GM23338 (cell line): Measurements from ENCODE around the gene SHCBP1L. TPM values are rescaled to one million over a fixed set of nuclear protein-coding genes. Genes with fewer than 3 reads are reported as not detected.

Experiments used
- ATAC-seq: fragments of 200-7000 bp; cut with Tn5 transposase; 3 replicates; pipeline ENCODE4 v1.9.1; 2020
- DNase-seq: peaks from one replicate; pipeline ENCODE4 v3.0.0-alpha.2; 2015; ENCODE audit warnings: low spot score
- H2AFZ ChIP-seq: fragments of 200-600 bp; sonication (generic); 2 replicates; pipeline ENCODE4 v1.8.0; 2016; ENCODE audit warnings: antibody characterized with exemption, mild to moderate bottlenecking, moderate library complexity
- H3F3A ChIP-seq: fragments of 200-600 bp; sonication (generic); replicated peaks from 2 replicates; pipeline ENCODE4 v1.8.0; 2017; ENCODE audit warnings: antibody characterized with exemption, mixed run types, low read depth
- H3K27ac ChIP-seq: fragments of 200-600 bp; sonication (generic); 2 replicates; pipeline ENCODE4 v1.6.1; 2016; ENCODE audit warnings: low read depth
- H3K27me3 ChIP-seq: fragments of 200-600 bp; sonication (generic); 2 replicates; pipeline ENCODE4 v1.8.0; 2016; ENCODE audit warnings: mild to moderate bottlenecking, mixed run types, moderate library complexity; ENCODE audit not compliant: insufficient read depth
- H3K36me3 ChIP-seq: fragments of 200-600 bp; sonication (generic); 2 replicates; pipeline ENCODE4 v1.8.0; 2016; ENCODE audit warnings: mild to moderate bottlenecking; ENCODE audit not compliant: insufficient read depth
- H3K4me1 ChIP-seq: fragments of 200-600 bp; sonication (generic); 2 replicates; pipeline ENCODE4 v1.8.0; 2016; ENCODE audit warnings: mild to moderate bottlenecking, moderate library complexity; ENCODE audit not compliant: insufficient read depth
- H3K4me2 ChIP-seq: fragments of 200-600 bp; sonication (generic); 2 replicates; pipeline ENCODE4 v1.7.1; 2017; ENCODE audit warnings: mixed run types
- H3K4me3 ChIP-seq: fragments of 200-600 bp; sonication (generic); 2 replicates; pipeline ENCODE4 v1.6.1; 2016; ENCODE audit warnings: mixed run types
- H3K79me2 ChIP-seq: fragments of 200-600 bp; sonication (generic); replicated peaks from 2 replicates; pipeline ENCODE4 v1.8.0; 2017; ENCODE audit warnings: mild to moderate bottlenecking; ENCODE audit not compliant: insufficient read depth
- H3K9me2 ChIP-seq: fragments of 200-600 bp; sonication (generic); 2 replicates; pipeline ENCODE4 v1.8.0; 2017; ENCODE audit not compliant: insufficient read depth
- H4K20me1 ChIP-seq: fragments of 200-600 bp; sonication (generic); replicated peaks from 2 replicates; pipeline ENCODE4 v1.8.0; 2017; ENCODE audit warnings: mild to moderate bottlenecking; ENCODE audit not compliant: insufficient read depth
- H3K27ac Mint-ChIP-seq: 2 replicates; pipeline ENCODE4 v1.8.0; 2020; ENCODE audit warnings: inconsistent platforms, mild to moderate bottlenecking, moderate library complexity, mixed read lengths
- H3K27me3 Mint-ChIP-seq: 3 replicates; pipeline ENCODE4 v1.8.0; 2022; ENCODE audit warnings: low read depth, mild to moderate bottlenecking, moderate library complexity, mixed read lengths, inconsistent platforms; ENCODE audit not compliant: insufficient read depth, poor library complexity
- H3K36me3 Mint-ChIP-seq: 3 replicates; pipeline ENCODE4 v1.8.0; 2021; ENCODE audit warnings: low read depth, mild to moderate bottlenecking, inconsistent platforms, moderate library complexity, mixed read lengths
- H3K4me1 Mint-ChIP-seq: 3 replicates; pipeline ENCODE4 v1.8.0; 2020; ENCODE audit warnings: mild to moderate bottlenecking, inconsistent platforms, mixed read lengths
- H3K4me3 Mint-ChIP-seq: 3 replicates; pipeline ENCODE4 v1.8.0; 2021; ENCODE audit warnings: moderate library complexity, mild to moderate bottlenecking, inconsistent platforms, mixed read lengths
- H3K9me3 Mint-ChIP-seq: 3 replicates; pipeline ENCODE4 v1.8.0; 2020; ENCODE audit warnings: moderate library complexity, mild to moderate bottlenecking, inconsistent platforms, mixed read lengths
- CREB1 ChIP-seq: fragments of 250-450 bp; sonication (Bioruptor Pico); IDR thresholded peaks from 2 replicates; pipeline ENCODE4 v1.5.0; 2020; ENCODE audit warnings: low read depth, mild to moderate bottlenecking, moderate library complexity
- CTCF ChIP-seq, 2 experiments: fragments of 200-600 bp in 1 of 2; sonication (generic) in 1 of 2; conservative IDR thresholded peaks; 2 replicates each; pipeline versions ENCODE4 v1.5.1 to v1.6.1; 2016 to 2017; ENCODE audit warnings: antibody characterized with exemption in 2 of 2, low read depth in 2 of 2, mild to moderate bottlenecking in 2 of 2, moderate library complexity in 1 of 2
- ETS1 ChIP-seq: IDR thresholded peaks from 2 replicates; pipeline ENCODE4 v1.6.1; 2016; ENCODE audit warnings: antibody characterized with exemption
- EZH2 ChIP-seq: fragments of 200-600 bp; sonication (generic); IDR thresholded peaks from one replicate; pipeline ENCODE4 v1.8.0; 2017; ENCODE audit warnings: antibody characterized with exemption, mild to moderate bottlenecking, low read depth; ENCODE audit not compliant: unreplicated experiment
- EZH2phosphoT487 ChIP-seq: fragments of 200-600 bp; sonication (generic); IDR thresholded peaks from one replicate; pipeline ENCODE4 v1.8.1; 2018; ENCODE audit warnings: antibody characterized with exemption; ENCODE audit not compliant: unreplicated experiment
- NANOG ChIP-seq: IDR thresholded peaks from 2 replicates; pipeline ENCODE4 v1.6.1; 2016; ENCODE audit warnings: antibody characterized with exemption, borderline replicate concordance
- POLR2AphosphoS5 ChIP-seq: IDR thresholded peaks from 2 replicates; pipeline ENCODE4 v1.6.1; 2016; ENCODE audit warnings: antibody characterized with exemption, low read depth
- REST ChIP-seq: IDR thresholded peaks from one replicate; pipeline ENCODE4 v1.6.1; 2018; ENCODE audit warnings: antibody characterized with exemption; ENCODE audit not compliant: unreplicated experiment
- STAT1 ChIP-seq: IDR thresholded peaks from one replicate; pipeline ENCODE4 v1.6.1; 2016; ENCODE audit warnings: antibody characterized with exemption; ENCODE audit not compliant: unreplicated experiment
- ZNF462 ChIP-seq: fragments of 250-450 bp; sonication (Bioruptor Pico); IDR thresholded peaks from 2 replicates; pipeline ENCODE4 v1.5.0; 2020; ENCODE audit warnings: mild to moderate bottlenecking, moderate library complexity
- polyA plus RNA-seq: library from polyadenylated mRNA; unstranded; fragments of >200 nt; fragmentation: Nextera tagmentation; extraction: Ambion mirVana; gene quantifications from 2 replicates; pipeline ENCODE4 v1.2.1, GENCODE V29; 2016
- total RNA-seq: library from RNA; depleted of rRNA; stranded (reverse); fragments of >200 nt; shearing (Covaris generic); gene quantifications from 2 replicates; pipeline ENCODE4 v1.2.3, GENCODE V29; 2014

Gene SHCBP1L
- total and polyA plus RNA-seq, 2 experiments from 2014 or later = not detected

GRCh38 chr1:182913401-182913800 is 39.6 kb downstream of the SHCBP1L start:
- Mint-ChIP-seq H3K36me3 (peaks cover 9% of the 10 kb centered on the region; the same call in 2 of the 3 replicates), H3K4me3 (no peak overlapping the region), H3K9me3 (peaks cover 9% of the 10 kb centered on the region; the same call in 1 of the 3 replicates), H3K4me1 (peaks cover 15% of the 10 kb centered on the region), H3K27me3 (no peaks in the 10 kb centered on the region), H3K27ac (no peak overlapping the region)
- Histone ChIP-seq H3K27me3 (no peaks in the 10 kb centered on the region), H3K4me1 (peaks cover 14% of the 10 kb centered on the region; the same call in 1 of the 2 replicates), H3K79me2 (no peaks in the 10 kb centered on the region), H3F3A (no peaks in the 10 kb centered on the region), H3K36me3 (no peaks in the 10 kb centered on the region), H4K20me1 (no peaks in the 10 kb centered on the region), H3K4me3 (no peak overlapping the region), H3K4me2 (no peak overlapping the region), H2AFZ (no peak overlapping the region), H3K9me2 (no peaks in the 10 kb centered on the region), H3K27ac (no peak overlapping the region)
- TF ChIP-seq CREB1 (CRISPR knock-in tag) (no peak), POLR2AphosphoS5 (no peak), EZH2 (no peak), NANOG (no peak), EZH2phosphoT487 (no peak), STAT1 (no peak), ZNF462 (no peak), ETS1 (no peak), CTCF (conservative IDR thresholded peaks at IDR 0.05; ENCODE audit: low read depth in 2 of 2) (no peak), REST (no peak)
- no peak for DNase-seq
- no peak for ATAC-seq
